GM23248 (cell line): ENCODE measurements around the gene SNX18.

Experiments used
- EZH2 ChIP-seq: fragments of 200-600 bp; sonication (generic); IDR thresholded peaks from 2 replicates; pipeline ENCODE4 v1.6.1; 2018; ENCODE audit warnings: antibody characterized with exemption, mild to moderate bottlenecking; ENCODE audit not compliant: insufficient read depth, poor library complexity, severe bottlenecking
- EZH2phosphoT487 ChIP-seq: fragments of 200-600 bp; sonication (generic); IDR thresholded peaks from 2 replicates; pipeline ENCODE4 v1.6.1; 2018; ENCODE audit warnings: antibody characterized with exemption, moderate library complexity, mild to moderate bottlenecking, low read depth; ENCODE audit not compliant: insufficient read depth

GRCh38 chr5:54477941-54478478, 39.5 kb upstream of the SNX18 start:
- TF ChIP-seq EZH2 = no peak
- no peak for TF ChIP-seq EZH2phosphoT487
